Kidney (tissue), 22 donors: ENCODE measurements around the gene PDCD11. TPM values are rescaled to one million over a fixed set of nuclear protein-coding genes. Genes with fewer than 3 reads are reported as not detected.

ENCODE experiments used
- DNase-seq, 5 donors: peaks; one replicate each; pipeline ENCODE4 v3.0.0-alpha.2; 2013 to 2020
- FAIRE-seq: peaks from 2 replicates; lab custom pipeline; 2012; peaks lifted over from hg19 to GRCh38; lab: Jason Lieb, UNC
- H3K27ac ChIP-seq, 2 donors: one replicate each; pipeline ENCODE4 v1.7.0; 2013; ENCODE audit warnings: low read depth in 2 of 2, low read length in 2 of 2, inconsistent platforms in 1 of 2
- H3K27me3 ChIP-seq: one replicate; pipeline ENCODE4 v1.7.1; 2013; ENCODE audit warnings: low read length, inconsistent platforms; ENCODE audit not compliant: control insufficient read depth, insufficient read depth
- H3K36me3 ChIP-seq, 3 donors: one replicate each; pipeline versions ENCODE4 v1.7.0 to v1.7.1; 2013; ENCODE audit warnings: low read length in 3 of 3, control low read depth in 1 of 3, inconsistent platforms in 1 of 3; ENCODE audit not compliant: insufficient read depth in 3 of 3, control insufficient read depth in 2 of 3
- H3K4me1 ChIP-seq, 3 donors: one replicate each; pipeline versions ENCODE4 v1.7.0 to v1.7.1; 2013; ENCODE audit warnings: low read length in 3 of 3, inconsistent platforms in 1 of 3, low read depth in 1 of 3; ENCODE audit not compliant: control insufficient read depth in 2 of 3, insufficient read depth in 2 of 3
- H3K4me3 ChIP-seq, 3 donors: one replicate each; pipeline versions ENCODE4 v1.7.0 to v1.8.1; 2013; ENCODE audit warnings: low read length in 3 of 3, control low read depth in 1 of 3, inconsistent platforms in 1 of 3
- H3K9ac ChIP-seq, 3 donors: one replicate each; pipeline versions ENCODE4 v1.7.0 to v1.7.1; 2013; ENCODE audit warnings: low read length in 3 of 3, control low read depth in 1 of 3, inconsistent platforms in 1 of 3
- H3K9me3 ChIP-seq, 3 donors: one replicate each; pipeline versions ENCODE4 v1.7.0 to v1.7.1; 2013; ENCODE audit warnings: low read length in 3 of 3, control low read depth in 1 of 3, inconsistent platforms in 1 of 3; ENCODE audit not compliant: control insufficient read depth in 2 of 3, insufficient read depth in 1 of 3
- intact Hi-C: fragments of 100-400 bp; cut with DNase I; formaldehyde crosslinking; loops from one replicate; pipeline ENCODE4 v1.11.1; 2022
- long read RNA-seq, 10 donors: library from polyadenylated mRNA in 1 of 10; unstranded in 1 of 10; transcript quantifications; one replicate each; pipeline ENCODE4 v2.0.0 and lab custom pipeline, GENCODE V29; 2021 to 2026
- polyA plus RNA-seq: library from polyadenylated mRNA; stranded (reverse); fragments of 350-450 nt; fragmentation: Illumina TruSeq; extraction: RNeasy Lipid Tissue Mini Kit (QIAGEN cat#74804); gene quantifications from one replicate; pipeline ENCODE4 v1.2.3, GENCODE V29; 2014; ENCODE audit warnings: low read depth, low replicate concordance; ENCODE audit not compliant: insufficient read depth
- total RNA-seq: library from RNA; stranded (reverse); fragmentation: NEBNext Ultra II Directional; extraction: Animal tissue kit (Norgen Biotek cat#: 25700); gene quantifications from one replicate; pipeline ENCODE4 v1.2.1, GENCODE V29; 2021
- TF ChIP-seq, protein P1 (sequence below): IDR thresholded peaks from 3 replicates; pipeline ENCODE4 v1.5.1; 2012; ENCODE audit warnings: mild to moderate bottlenecking, moderate library complexity, borderline replicate concordance; ENCODE audit not compliant: insufficient read depth; ENCODE audit errors: extremely low read depth
- donor health status: control.
- donor health status: control.
- donor health status: control.
- donor health status: control.
- donor health status: control.
- donor health status: DM: yes; HTN: yes; CAD: no.
- donor health status: Normal renal cell carcinoma (clear cell type).

Gene PDCD11, protein sequence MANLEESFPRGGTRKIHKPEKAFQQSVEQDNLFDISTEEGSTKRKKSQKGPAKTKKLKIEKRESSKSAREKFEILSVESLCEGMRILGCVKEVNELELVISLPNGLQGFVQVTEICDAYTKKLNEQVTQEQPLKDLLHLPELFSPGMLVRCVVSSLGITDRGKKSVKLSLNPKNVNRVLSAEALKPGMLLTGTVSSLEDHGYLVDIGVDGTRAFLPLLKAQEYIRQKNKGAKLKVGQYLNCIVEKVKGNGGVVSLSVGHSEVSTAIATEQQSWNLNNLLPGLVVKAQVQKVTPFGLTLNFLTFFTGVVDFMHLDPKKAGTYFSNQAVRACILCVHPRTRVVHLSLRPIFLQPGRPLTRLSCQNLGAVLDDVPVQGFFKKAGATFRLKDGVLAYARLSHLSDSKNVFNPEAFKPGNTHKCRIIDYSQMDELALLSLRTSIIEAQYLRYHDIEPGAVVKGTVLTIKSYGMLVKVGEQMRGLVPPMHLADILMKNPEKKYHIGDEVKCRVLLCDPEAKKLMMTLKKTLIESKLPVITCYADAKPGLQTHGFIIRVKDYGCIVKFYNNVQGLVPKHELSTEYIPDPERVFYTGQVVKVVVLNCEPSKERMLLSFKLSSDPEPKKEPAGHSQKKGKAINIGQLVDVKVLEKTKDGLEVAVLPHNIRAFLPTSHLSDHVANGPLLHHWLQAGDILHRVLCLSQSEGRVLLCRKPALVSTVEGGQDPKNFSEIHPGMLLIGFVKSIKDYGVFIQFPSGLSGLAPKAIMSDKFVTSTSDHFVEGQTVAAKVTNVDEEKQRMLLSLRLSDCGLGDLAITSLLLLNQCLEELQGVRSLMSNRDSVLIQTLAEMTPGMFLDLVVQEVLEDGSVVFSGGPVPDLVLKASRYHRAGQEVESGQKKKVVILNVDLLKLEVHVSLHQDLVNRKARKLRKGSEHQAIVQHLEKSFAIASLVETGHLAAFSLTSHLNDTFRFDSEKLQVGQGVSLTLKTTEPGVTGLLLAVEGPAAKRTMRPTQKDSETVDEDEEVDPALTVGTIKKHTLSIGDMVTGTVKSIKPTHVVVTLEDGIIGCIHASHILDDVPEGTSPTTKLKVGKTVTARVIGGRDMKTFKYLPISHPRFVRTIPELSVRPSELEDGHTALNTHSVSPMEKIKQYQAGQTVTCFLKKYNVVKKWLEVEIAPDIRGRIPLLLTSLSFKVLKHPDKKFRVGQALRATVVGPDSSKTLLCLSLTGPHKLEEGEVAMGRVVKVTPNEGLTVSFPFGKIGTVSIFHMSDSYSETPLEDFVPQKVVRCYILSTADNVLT (N-terminal part only)
- total RNA-seq (24.9 TPM), polyA plus RNA-seq (8.7 TPM)
- long read RNA-seq, donor 1, full-length matches to known transcripts: 1 of 13 reads
- long read RNA-seq, donor 1, partial matches to known transcripts: 12 of 13 reads
- long read RNA-seq, donor 1, other reads (novel, unspliced or antisense): 0 of 13 reads
- long read RNA-seq, donor 2: 0 reads
- long read RNA-seq, donor 3, partial matches to known transcripts: 15 of 16 reads
- long read RNA-seq, donor 3, other reads (novel, unspliced or antisense): 0 of 16 reads
- long read RNA-seq, donor 4, partial matches to known transcripts: 7 of 7 reads
- long read RNA-seq, donor 4, other reads (novel, unspliced or antisense): 0 of 7 reads
- long read RNA-seq, donor 5: 0 reads
- long read RNA-seq, donor 6: 0 reads
- long read RNA-seq, donor 7, full-length matches to known transcripts: 2 of 26 reads
- long read RNA-seq, donor 7, partial matches to known transcripts: 18 of 26 reads
- long read RNA-seq, donor 7, other reads (novel, unspliced or antisense): 6 of 26 reads
- long read RNA-seq, donor 8, partial matches to known transcripts: 17 of 19 reads
- long read RNA-seq, donor 8, other reads (novel, unspliced or antisense): 0 of 19 reads
- long read RNA-seq, donor 9: 0 reads
- long read RNA-seq, donor 10, partial matches to known transcripts: 5 of 6 reads
- long read RNA-seq, donor 10, other reads (novel, unspliced or antisense): 0 of 6 reads

- H3K9me3 ChIP-seq: no peaks in the 10 kb centered on the region
- DNase-seq (peak; percentile 98 to 100 (median 99)), FAIRE-seq (peak; percentile 97)
- peak within 1 kb of the TSS; percentile 76 to 79 for H3K27ac ChIP-seq
- H3K4me3 ChIP-seq: peak within 1 kb of the TSS; percentile 99
- intact Hi-C loops: no loop called here
- TF ChIP-seq, protein P1, sequence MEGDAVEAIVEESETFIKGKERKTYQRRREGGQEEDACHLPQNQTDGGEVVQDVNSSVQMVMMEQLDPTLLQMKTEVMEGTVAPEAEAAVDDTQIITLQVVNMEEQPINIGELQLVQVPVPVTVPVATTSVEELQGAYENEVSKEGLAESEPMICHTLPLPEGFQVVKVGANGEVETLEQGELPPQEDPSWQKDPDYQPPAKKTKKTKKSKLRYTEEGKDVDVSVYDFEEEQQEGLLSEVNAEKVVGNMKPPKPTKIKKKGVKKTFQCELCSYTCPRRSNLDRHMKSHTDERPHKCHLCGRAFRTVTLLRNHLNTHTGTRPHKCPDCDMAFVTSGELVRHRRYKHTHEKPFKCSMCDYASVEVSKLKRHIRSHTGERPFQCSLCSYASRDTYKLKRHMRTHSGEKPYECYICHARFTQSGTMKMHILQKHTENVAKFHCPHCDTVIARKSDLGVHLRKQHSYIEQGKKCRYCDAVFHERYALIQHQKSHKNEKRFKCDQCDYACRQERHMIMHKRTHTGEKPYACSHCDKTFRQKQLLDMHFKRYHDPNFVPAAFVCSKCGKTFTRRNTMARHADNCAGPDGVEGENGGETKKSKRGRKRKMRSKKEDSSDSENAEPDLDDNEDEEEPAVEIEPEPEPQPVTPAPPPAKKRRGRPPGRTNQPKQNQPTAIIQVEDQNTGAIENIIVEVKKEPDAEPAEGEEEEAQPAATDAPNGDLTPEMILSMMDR: no peak
- peaks cover 5 to 26% (median 7%) of the 10 kb centered on the region in 3 donors for H3K36me3 ChIP-seq
- H3K27me3 ChIP-seq: no peaks in the 10 kb centered on the region
- peak within 1 kb of the TSS; percentile 94 to 98 (median 96) for H3K9ac ChIP-seq
- H3K4me1 ChIP-seq: peaks cover 0 to 7% (median 0%) of the 10 kb centered on the region in 3 donors
These were observed at the start of gene PDCD11, which contains the start of gene ATP5MK for GRCh38 chr10:103396067-103396788. Gene PDCD11, plus strand, starts transcription at chr10:103396626. Its CDS starts 1,801 bp downstream, at chr10:103398427. Gene ATP5MK, minus strand, starts transcription at chr10:103396475. Its CDS starts 4,018 bp downstream, at chr10:103392457.

DNA sequence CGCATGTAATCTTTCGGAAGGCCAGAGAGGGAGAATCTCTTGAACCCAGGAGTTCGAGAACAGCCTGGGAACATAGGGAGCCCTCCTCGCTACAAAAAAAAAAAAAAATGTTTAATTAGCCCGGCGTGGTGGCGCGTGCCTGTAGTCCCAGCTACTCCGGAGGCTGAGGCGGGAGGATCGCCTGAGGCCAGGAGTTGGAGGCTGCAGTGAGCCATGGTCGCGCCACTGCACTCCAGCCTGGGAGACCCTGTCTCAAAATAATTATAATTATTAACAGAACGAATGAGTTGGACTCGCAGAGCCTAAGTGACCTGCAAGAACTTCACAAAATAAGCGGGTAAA, 46.3 kb upstream of the PDCD11 start:
- FAIRE-seq: no peak
- TF ChIP-seq, protein P1: no peak

More for the DNA sequence above, 46.3 kb upstream of the PDCD11 start:
- no peaks in the 10 kb centered on the region for H3K27me3 ChIP-seq
- DNase-seq: no peak
- H3K9ac ChIP-seq: peak overlapping the region in 2 of 3 donors; percentile 77 to 85
- H3K9me3 ChIP-seq: no peaks in the 10 kb centered on the region
- H3K4me1 ChIP-seq: peaks cover 0 to 2% (median 0%) of the 10 kb centered on the region in 3 donors
- peak overlapping the region; percentile 51 to 72 (median 59) for H3K4me3 ChIP-seq
- peak overlapping the region in 1 of 2 donors; percentile 64 for H3K27ac ChIP-seq
- H3K36me3 ChIP-seq: peaks cover 0 to 7% (median 2%) of the 10 kb centered on the region in 3 donors
- intact Hi-C loops: no loop called here
